GM18873 (cell line): ENCODE results near the gene SCARF1.

Experiments
- ATAC-seq: cut with Tn5 transposase; IDR thresholded peaks from one replicate; pipeline ENCODE4 v1.9.1; 2021; ENCODE audit warnings: mild to moderate bottlenecking, moderate library complexity, moderate number of reproducible peaks; ENCODE audit not compliant: unreplicated experiment, low FRiP score

Gene SCARF1

DNA sequence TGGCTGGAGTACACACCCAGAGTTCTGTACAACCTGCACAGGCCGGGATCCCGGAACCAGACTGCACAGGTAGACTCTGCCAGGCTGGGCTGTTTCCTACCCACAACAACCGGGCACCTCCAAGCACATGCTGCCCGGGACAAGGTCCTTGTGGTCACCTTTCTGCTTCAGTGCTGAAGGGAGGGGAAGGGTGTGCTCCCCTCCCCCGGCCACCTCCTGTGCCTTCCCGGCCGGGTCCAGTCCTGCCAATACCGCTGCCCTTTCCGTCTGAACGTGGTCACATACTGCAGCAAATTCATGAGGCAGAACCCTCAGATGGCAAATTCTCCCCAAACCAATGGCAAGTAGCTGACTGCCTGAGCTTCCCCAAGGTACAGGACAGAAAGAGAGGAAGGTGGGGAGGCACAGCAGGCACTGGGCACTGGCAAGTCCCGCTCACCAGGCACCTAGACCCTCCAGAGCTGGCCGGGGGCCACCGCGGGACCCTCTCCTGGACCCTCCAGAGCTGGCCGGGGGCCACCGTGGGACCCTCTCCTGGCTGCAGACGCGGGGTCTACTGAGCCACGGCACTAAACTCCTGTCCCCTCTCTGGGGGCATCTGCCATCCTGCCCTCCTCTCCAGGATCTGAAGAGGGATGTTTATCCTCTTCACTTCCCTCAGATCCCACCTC, 39.7 kb downstream of the SCARF1 start:
- no peak for ATAC-seq

- ATAC-seq: no peak
Measured at GRCh38 chr17:1604831-1605528, 40.6 kb downstream of the SCARF1 start.

- no peak for ATAC-seq
Measured at GRCh38 chr17:1601571-1601970, 44.0 kb downstream of the SCARF1 start.

GRCh38 chr17:1598399-1599095, 47.0 kb downstream of the SCARF1 start:
- ATAC-seq: no peak

GRCh38 chr17:1597861-1598342, 47.6 kb downstream of the SCARF1 start:
- no peak for ATAC-seq

GRCh38 chr17:1593630-1593931, 52.0 kb downstream of the SCARF1 start:
- ATAC-seq: no peak

DNA sequence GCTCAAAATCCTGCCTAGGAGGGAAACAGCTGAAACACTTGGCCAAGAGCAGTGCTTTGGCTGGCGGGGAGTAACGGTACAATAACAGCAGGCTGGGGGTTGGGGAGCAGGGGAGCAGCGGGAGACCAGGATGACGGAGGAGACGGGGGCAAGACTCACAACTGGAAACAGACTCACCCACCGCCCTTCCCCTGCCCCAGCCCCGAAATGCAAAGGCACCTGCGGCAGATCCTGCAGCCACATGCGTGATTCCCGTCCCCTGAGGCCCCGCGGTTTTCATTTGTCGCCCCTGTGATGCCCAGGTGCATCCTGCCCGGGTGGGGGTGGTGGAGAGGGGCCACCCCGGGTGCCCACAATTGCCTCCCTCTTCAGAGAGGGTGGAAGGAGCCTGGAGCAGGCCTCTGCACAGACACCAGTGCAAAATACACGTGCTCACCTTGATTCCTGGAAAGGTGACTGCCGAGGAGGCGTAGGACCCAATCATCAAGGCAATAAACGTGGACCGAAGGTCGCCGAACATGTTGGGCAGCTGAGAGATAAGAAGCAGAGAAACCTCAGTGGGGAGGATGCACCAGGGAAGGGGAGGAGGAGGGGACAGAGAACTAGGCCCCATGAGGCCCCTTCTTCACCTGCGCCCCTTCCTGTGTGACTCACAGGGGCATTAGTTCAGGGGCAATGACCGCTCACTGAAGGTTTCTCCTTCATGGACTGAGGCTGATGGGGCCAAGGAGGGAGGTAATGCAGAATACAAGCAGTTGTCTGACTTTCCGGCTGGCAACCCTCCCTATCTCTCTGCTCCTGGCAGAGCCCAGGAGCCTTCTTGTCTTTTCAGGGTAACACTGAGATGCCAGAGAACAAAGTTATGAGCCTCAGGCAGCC, 52.5 kb downstream of the SCARF1 start:
- peak; percentile 60 for ATAC-seq

- no peak for ATAC-seq
Measured at GRCh38 chr17:1591474-1592090, 54.0 kb downstream of the SCARF1 start.

DNA sequence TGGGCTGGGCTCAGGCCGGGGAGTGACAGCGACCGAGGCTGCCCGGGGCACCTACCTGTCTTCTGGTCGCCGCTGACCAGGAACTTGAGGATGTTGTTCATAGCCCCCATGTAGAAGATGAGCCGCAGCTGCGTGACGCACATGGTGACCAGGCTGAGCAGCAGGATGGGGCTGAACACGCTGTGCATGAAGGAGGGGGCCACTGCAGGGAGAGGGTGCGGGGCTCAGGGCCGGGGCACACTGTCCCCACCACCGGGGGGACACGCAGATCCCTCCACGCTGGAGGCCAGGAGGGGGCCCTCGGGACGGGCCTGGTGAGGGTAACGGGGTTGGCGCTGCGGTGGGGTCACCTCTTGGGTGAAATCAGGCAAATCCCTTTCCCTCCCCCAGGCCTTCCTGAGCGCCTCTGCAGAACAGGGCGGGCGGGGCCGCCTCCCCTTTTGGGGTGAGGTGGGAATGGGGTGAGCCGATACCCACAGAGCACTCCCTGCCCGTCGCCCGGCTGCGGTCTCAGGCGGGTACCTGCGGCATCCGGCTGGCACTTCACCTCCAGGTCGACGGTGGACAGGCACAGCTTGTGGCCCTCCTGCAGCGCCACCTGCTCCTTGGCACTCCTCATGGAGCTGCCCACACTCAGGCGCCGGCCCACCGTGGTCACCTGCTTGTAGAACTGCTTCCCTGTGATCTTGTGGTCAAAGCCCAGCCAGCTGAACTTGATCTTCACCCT, 54.6 kb downstream of the SCARF1 start:
- no peak for ATAC-seq

- ATAC-seq: no peak
Measured at GRCh38 chr17:1590029-1590746, 55.3 kb downstream of the SCARF1 start.

DNA sequence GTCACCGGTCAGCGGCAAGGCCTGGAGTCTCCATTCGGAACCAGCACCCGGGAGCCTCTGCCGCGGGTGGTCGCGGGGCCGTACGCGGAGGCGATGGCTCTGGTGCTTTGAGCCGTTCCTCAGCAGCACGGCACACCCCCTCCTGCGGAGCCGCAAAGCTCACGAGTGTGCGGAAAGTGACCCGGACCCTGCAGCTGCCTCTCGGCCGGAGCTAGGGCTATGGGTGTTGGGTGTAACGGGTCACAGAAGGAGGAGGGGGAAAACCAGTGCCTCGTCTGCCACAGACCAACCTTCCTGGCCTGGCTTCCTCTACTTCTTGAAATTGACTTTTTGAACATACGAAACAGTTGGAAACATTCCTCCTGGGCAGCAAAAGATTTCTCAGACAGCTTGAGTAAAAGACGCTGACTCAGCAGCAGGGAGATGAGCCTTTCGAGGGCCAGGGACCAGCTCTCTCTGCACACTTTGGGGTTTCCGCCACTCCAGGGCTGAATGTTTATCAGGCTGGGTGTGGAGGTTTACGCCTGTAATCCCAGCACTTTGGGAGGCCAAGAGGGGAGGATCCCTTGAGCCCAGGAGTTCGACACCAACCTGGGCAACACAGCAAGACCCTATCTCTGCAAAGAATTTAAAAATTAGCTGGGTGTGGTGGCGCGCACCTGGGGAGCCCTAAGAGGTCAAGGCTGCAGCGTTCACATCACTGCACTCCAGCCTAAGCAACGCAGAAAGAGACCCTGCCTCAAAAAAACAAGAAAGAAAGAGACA, 56.5 kb downstream of the SCARF1 start:
- no peak for ATAC-seq

DNA sequence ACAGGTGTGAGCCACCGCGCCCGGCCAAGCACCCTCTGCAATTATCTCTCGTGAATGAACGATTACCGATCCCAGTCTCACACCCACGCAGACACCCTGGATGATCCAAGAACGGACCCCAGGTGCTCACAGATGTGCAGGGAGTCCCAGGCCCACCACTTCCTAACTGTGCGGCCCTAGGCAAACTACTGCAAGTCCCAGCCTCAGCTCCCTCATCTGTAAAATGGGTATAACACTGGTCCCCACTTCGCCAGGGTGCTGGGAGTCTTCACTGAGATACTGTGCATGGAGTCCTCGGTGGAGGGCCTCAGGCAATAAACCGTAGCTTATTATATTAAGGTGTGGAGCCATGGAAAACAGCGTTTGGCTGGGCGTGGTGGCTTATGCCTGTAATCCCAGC, 61.4 kb downstream of the SCARF1 start:
- no peak for ATAC-seq
